OCI-LY7 (cell line): ENCODE measurements around the gene STAT5A. TPM values are rescaled to one million over a fixed set of nuclear protein-coding genes. Genes with fewer than 3 reads are reported as not detected.

ENCODE experiments used
- BruUV-seq: library from RNA; stranded (reverse); fragments of 400-500 nt; replicated peaks from 2 replicates; lab custom pipeline; 2021; lab: Mats Ljungman, UMichigan
- CTCF ChIA-PET: fragments of 300-600 bp; sonication (Branson Sonifier 250); formaldehyde crosslinking; loops from one replicate; lab custom pipeline; 2022; ENCODE audit warnings: antibody characterized with exemption; ENCODE audit not compliant: unreplicated experiment; lab: Charles Lee
- POLR2A ChIA-PET: fragments of 300-600 bp; sonication (Branson Sonifier 250); formaldehyde crosslinking; loops from one replicate; lab custom pipeline; 2022; ENCODE audit warnings: antibody characterized with exemption; lab: Charles Lee
- DNase-seq: peaks from one replicate; pipeline ENCODE4 v3.0.0-alpha.2; 2015; ENCODE audit warnings: low spot score
- H2AFZ ChIP-seq: fragments of 200-600 bp; sonication (generic), shearing (Covaris generic); 2 replicates; pipeline ENCODE4 v1.6.1; 2014; ENCODE audit warnings: mild to moderate bottlenecking, antibody characterized with exemption, low read length, moderate library complexity
- H3K27ac ChIP-seq: fragments of 200-600 bp; sonication (generic); 2 replicates; pipeline ENCODE4 v1.5.1; 2014; ENCODE audit warnings: mixed run types, low read depth, mild to moderate bottlenecking, moderate library complexity, low read length, inconsistent platforms; ENCODE audit not compliant: poor library complexity, severe bottlenecking
- H3K36me3 ChIP-seq: fragments of 200-600 bp; sonication (generic); 2 replicates; pipeline ENCODE4 v1.6.1; 2014; ENCODE audit warnings: mild to moderate bottlenecking, antibody characterized with exemption, low read length, moderate library complexity, mixed read lengths; ENCODE audit not compliant: insufficient read depth
- H3K4me1 ChIP-seq: fragments of 200-600 bp; sonication (generic); 2 replicates; pipeline ENCODE4 v1.5.1; 2014; ENCODE audit warnings: mild to moderate bottlenecking, low read length; ENCODE audit not compliant: insufficient read depth, poor library complexity, severe bottlenecking
- H3K4me2 ChIP-seq: fragments of 200-600 bp; sonication (generic); 2 replicates; pipeline ENCODE4 v1.6.1; 2014; ENCODE audit warnings: mild to moderate bottlenecking, low read length
- H3K4me3 ChIP-seq: fragments of 200-600 bp; sonication (generic); 2 replicates; pipeline ENCODE4 v1.5.1; 2014; ENCODE audit warnings: mild to moderate bottlenecking, low read depth, low read length; ENCODE audit not compliant: poor library complexity, severe bottlenecking
- H3K79me2 ChIP-seq: fragments of 200-600 bp; sonication (generic); 2 replicates; pipeline ENCODE4 v1.6.1; 2016; ENCODE audit warnings: low read depth, mild to moderate bottlenecking, low read length, moderate library complexity, mixed read lengths; ENCODE audit not compliant: insufficient read depth
- H3K9me2 ChIP-seq: fragments of 200-600 bp; sonication (generic); 2 replicates; pipeline ENCODE4 v1.6.1; 2016; ENCODE audit warnings: mild to moderate bottlenecking, low read length, mixed read lengths; ENCODE audit not compliant: insufficient read depth
- H3K9me3 ChIP-seq: fragments of 200-600 bp; sonication (generic); 2 replicates; pipeline ENCODE4 v1.6.1; 2014; ENCODE audit warnings: mild to moderate bottlenecking, mixed run types, low read length, mixed read lengths
- H4K20me1 ChIP-seq: fragments of 200-600 bp; sonication (generic); 2 replicates; pipeline ENCODE4 v1.6.1; 2014; ENCODE audit warnings: mild to moderate bottlenecking, antibody characterized with exemption, low read length, moderate library complexity, mixed read lengths; ENCODE audit not compliant: insufficient read depth
- EZH2phosphoT487 ChIP-seq: fragments of 200-600 bp; sonication (generic); IDR thresholded peaks from 2 replicates; pipeline ENCODE4 v1.6.1; 2018; ENCODE audit warnings: low read depth, borderline replicate concordance, mild to moderate bottlenecking, mixed run types, antibody characterized with exemption, low read length, moderate library complexity, mixed read lengths
- intact Hi-C: fragments of 100-400 bp; cut with micrococcal nuclease; formaldehyde crosslinking; loops from one replicate; pipeline ENCODE4 v1.10.0; 2022; ENCODE audit not compliant: unreplicated experiment
- total RNA-seq, 2 experiments: library from RNA; depleted of rRNA in 1 of 2; stranded (reverse); fragments of >200 nt in 1 of 2; shearing (Covaris generic) in 1 of 2; gene quantifications; 2 replicates each; pipeline ENCODE4 v1.2.3, GENCODE V29; 2014 to 2022
- TF ChIP-seq, protein P1 (sequence below): fragments of 200-600 bp; sonication (generic); conservative IDR thresholded peaks from 2 replicates; pipeline ENCODE4 v1.5.1; 2014; ENCODE audit warnings: mild to moderate bottlenecking, antibody characterized with exemption, low read length, moderate library complexity, mixed read lengths

STAT5A gene
- total RNA-seq, 2 experiments from 2014 or later, result 1.9 to 7.9 TPM

DNA sequence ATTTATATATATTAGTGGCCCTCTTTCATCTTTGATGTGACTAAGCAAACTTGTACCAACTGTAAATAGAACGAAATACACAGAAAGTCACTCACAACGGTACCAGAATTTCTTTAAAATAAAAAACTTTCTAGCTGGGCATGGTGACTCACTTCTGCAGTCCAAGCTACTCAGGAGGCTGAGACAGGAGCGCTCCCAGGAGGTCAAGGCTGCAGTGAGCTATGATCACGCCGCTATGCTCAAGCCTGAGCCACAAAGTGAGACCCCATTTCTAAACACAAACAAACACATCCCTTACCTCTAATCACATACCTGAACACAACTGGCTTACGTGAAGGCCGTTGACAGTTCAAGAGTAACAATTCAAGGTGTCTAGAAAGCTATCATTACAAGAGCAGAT is 41.8 kb upstream of the STAT5A start:
- no peak for TF ChIP-seq EZH2phosphoT487
- TF ChIP-seq, protein P1, sequence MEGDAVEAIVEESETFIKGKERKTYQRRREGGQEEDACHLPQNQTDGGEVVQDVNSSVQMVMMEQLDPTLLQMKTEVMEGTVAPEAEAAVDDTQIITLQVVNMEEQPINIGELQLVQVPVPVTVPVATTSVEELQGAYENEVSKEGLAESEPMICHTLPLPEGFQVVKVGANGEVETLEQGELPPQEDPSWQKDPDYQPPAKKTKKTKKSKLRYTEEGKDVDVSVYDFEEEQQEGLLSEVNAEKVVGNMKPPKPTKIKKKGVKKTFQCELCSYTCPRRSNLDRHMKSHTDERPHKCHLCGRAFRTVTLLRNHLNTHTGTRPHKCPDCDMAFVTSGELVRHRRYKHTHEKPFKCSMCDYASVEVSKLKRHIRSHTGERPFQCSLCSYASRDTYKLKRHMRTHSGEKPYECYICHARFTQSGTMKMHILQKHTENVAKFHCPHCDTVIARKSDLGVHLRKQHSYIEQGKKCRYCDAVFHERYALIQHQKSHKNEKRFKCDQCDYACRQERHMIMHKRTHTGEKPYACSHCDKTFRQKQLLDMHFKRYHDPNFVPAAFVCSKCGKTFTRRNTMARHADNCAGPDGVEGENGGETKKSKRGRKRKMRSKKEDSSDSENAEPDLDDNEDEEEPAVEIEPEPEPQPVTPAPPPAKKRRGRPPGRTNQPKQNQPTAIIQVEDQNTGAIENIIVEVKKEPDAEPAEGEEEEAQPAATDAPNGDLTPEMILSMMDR, result no peak
- Histone ChIP-seq H3K9me3 (no peaks in the 10 kb centered on the region; the same call in 1 of the 2 replicates), H4K20me1 (no peaks in the 10 kb centered on the region), H3K27ac (no peak overlapping the region), H3K4me2 (no peak overlapping the region), H3K79me2 (peaks cover 16% of the 10 kb centered on the region; the same call in 1 of the 2 replicates), H2AFZ (no peak overlapping the region), H3K4me3 (no peak overlapping the region), H3K36me3 (0 out of 2 replicates have a peak, but pooled peaks cover 3% of the 10 kb centered on the region), H3K4me1 (peaks cover 15% of the 10 kb centered on the region), H3K9me2 (no peaks in the 10 kb centered on the region)
- no TSS peak for BruUV-seq
- ChIA-PET POLR2A (no interaction called here), CTCF (interaction anchor here (0.5 kb wide), 1 partner anchor 24 kb away, joined by 5 read pairs; no protein-coding TSS in a partner anchor)
- intact Hi-C loops, result no loop called here
- DNase-seq, result no peak

DNA sequence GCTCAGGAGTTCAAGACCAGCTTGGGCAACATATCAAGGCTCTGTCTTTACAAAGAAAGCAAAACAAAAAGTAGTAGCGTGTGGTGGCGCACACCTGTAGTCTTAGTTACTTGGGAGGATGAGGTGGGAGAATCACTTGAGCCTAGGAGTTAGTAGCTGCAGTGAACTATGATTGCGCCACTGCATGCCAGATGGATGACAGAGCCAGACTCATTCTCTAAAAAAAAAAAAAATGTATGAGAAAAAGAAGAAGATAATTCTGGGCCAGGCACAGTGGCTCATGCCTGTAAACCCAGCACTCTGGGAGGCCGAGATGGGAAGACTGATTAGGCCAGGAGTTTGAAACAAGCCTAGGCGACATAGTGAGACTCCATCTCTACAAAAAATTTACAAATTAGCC is 40.6 kb upstream of the STAT5A start:
- ChIA-PET POLR2A (interaction anchor here (0.6 to 1.6 kb wide), 8 partner anchors 11 to 488 kb away, joined by 3 to 7 read pairs (median 4); no protein-coding TSS in a partner anchor), CTCF (no interaction called here)
- no peak for DNase-seq
- 0 out of 2 replicates have a peak, but pooled peaks cover 3% of the 10 kb centered on the region for H3K36me3 ChIP-seq
- H3K27ac ChIP-seq, result peak overlapping the region; percentile 59
- H3K4me1 ChIP-seq, result peaks cover 15% of the 10 kb centered on the region
- no TSS peak for BruUV-seq
- no peak overlapping the region; the same call in 1 of the 2 replicates for H2AFZ ChIP-seq
- peaks cover 16% of the 10 kb centered on the region; the same call in 1 of the 2 replicates for H3K79me2 ChIP-seq
- peak overlapping the region; percentile 63; the same call in 1 of the 2 replicates for H3K4me2 ChIP-seq
- intact Hi-C loops, result no loop called here
- no peaks in the 10 kb centered on the region; the same call in 1 of the 2 replicates for H3K9me3 ChIP-seq
- no peak overlapping the region for H3K4me3 ChIP-seq
- no peak for TF ChIP-seq EZH2phosphoT487
- TF ChIP-seq, protein P1, result no peak
- no peaks in the 10 kb centered on the region for H4K20me1 ChIP-seq
- no peaks in the 10 kb centered on the region for H3K9me2 ChIP-seq
